ENCODE measurements around the gene STEAP3.
"Not testable (repeated sequence)": the region's sequence is repeated elsewhere in the genome, so short reads cannot be mapped to it uniquely, and the experiment has no call there.

Gene STEAP3

GRCh38 chr2:119264781-119265692, 41.4 kb downstream of the STEAP3 start:
- peak; percentile 35 to 79 (median 43) for DNase-seq

DNA sequence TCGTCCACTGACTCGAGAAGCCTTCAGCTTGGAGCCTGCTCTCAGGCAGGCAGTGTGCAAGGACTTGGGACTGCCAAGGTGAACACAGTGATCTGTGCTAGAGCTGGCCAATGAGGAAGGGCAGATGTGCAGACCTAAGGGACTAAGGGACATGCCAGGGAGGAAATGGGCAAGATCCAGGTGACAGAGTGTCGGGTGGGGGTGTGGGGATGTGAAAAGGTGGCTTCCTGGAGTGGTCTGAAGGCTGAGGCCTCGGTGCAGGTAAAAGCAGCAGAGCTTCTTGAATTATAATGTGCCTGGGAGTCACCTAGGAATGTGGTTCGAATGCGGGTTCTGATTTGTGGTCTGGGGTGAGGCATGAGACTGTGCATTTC, 42.0 kb downstream of the STEAP3 start:
- no peak for DNase-seq

- no peak for DNase-seq
Observed at GRCh38 chr2:119266091-119266589, 42.5 kb downstream of the STEAP3 start.

DNA sequence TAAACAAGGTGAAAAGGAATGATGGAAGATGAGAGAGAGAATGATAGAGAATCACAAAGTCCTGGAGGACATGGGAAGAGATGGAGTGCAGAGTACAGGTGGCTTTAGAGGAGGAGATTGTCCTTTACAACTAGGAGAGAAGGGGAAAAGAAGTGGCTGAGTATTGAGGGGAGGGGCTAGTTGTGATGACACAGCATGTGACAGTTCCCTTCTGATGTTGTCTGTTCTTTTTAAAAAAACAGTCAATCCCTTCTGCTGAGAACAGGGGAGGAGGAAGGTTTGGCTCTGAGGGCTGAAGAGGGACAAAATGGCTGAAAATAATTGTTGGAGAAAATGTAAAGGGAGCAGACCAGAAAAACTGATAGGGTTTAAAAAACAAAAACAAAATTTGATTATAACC, 44.0 kb downstream of the STEAP3 start:
- no peak for DNase-seq

GRCh38 chr2:119276864-119277263, 53.2 kb downstream of the STEAP3 start:
- DNase-seq = no peak

- not testable (repeated sequence) for DNase-seq
Observed at GRCh38 chr2:119278385-119278784, 54.8 kb downstream of the STEAP3 start.

- DNase-seq = no peak
Observed at GRCh38 chr2:119278946-119279345, 55.3 kb downstream of the STEAP3 start.

DNA sequence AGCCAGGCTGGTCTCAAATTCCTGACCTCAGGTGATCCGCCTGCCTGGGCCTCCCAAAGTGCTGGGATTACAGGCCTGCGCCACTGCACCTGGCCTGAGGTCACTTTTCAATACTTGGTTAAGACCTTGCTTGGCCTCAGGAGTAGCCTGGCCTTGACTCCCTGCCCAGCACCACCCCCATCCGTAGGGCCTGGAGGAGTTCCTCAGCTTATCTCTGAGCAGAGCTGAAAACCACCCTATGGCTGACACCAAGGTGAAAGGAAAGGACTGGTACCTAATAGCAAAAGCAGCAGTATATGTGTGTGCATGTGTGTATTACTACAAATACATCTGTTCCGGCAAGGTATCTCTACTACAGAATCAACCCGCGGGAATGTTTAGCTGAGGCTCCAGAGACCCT, 56.0 kb downstream of the STEAP3 start:
- DNase-seq = no peak

DNA sequence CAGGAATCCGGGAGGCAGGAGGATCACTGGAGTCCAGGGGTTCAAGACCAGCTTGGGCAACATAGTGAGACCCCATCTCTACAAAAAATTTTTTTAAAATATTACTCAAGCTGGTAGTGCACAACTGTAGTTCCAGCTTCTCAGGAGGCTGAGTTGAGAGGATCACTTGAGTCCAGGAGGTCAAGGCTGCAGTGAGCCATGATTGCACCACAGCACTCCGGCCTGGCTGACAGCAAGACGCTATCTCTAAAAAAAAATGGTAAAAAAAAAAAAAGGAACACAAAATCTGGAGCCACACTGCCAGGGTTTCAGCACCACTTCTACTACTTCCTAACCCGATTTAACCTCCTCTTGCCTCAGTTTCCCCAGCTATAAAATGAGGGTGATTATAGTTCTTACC, 57.0 kb downstream of the STEAP3 start:
- no peak for DNase-seq

DNA sequence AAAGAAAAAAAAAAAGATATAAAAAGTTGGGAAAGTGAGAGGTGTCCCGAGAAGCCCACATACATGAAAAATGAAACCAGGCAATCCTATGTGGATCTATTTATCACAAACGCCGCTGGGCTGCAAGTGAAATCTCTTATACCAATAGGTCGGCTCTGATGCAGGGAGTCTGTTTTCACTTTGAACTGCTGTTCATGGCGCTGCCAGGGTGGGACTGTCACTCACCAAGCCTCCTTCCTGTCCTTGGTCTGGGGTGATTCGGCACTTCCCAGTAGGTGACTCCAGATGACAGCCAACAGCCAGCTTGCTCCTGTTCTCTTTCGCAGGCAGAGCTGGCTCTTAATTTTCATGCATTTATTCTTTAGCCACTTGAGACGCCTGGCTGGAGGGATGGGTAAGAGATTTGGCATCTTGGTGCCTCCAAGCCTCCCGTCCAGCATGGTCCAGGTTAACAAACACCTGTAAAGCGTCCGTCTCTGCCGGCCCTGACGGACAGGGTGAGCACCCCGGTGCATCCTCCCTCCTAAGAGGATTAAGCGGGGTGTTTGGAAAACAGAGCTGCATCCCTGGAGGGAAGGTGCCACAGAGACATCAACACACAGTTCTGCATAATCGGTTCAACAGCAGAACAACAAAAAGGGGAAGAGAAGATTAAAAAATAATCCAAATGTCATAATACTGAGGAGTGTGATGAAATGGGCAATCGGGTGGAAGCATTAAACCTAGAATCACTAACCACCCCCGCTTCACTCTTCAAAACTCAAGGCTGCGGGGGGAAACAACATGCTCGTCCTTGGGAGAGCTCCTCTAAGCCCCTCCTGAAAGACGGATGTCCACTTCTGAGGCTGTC, 58.7 kb downstream of the STEAP3 start:
- DNase-seq = no peak

- no peak for DNase-seq
Observed at GRCh38 chr2:119282996-119283511, 59.4 kb downstream of the STEAP3 start.

- no peak for DNase-seq
Observed at GRCh38 chr2:119283873-119284331, 60.3 kb downstream of the STEAP3 start.

DNA sequence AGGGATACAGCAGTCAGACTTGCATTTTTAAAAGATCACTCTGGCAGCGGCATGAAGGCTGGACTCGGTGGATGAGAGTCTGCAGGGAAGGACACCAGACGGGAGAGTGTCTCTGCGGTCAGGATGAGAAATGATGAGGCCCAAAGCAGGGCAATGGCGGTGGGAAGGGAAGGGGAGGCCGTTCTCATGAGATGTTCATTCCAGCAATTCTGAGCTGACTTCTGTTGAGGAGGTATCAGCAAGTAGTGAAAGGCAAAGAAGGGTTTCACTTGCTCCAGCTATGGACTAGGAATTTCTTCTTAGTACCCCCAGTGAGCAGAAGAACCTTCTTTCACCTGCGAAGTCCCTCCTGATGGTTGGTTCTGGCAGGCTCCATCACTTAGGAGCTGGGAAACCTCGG, 63.0 kb downstream of the STEAP3 start:
- DNase-seq = no peak

DNA sequence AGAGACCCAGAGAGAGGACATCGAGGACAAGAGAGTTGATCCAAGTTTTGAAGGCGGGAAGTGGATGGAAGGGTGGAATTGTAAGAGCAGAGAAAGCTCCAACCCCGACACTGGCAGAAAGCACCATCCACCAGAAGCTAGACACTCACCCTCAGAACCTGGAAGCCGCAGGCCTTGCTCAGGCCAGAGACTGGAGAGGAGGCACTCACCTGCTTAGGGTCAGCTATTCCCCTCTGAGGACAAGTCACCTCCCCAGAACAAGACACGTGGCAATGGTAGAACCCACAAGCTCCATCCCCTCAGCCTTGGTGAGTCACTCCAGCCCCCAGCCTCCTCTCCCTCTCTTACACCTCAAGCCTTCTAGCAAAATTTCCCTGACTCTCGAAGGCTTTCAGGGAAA, 64.9 kb downstream of the STEAP3 start:
- no peak for DNase-seq

DNA sequence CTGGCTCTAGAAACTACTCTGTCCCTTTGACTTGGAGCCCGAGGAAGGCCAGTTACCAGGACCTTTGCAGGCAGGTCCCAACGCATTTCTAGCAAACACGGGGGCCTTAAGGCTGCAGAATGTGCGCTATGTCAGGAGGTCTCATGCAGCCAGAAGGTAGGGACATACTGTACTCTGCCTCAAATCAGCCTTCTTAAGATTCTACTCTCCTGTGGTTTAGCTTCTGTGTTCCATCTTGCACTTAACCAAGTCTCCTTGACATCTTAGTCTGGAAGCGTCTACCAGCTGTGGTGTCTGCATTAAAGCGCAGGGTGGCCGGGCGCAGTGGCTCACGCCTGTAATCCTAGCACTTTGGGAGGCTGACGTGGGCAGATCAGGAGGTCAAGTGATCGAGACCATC, 65.5 kb downstream of the STEAP3 start:
- no peak for DNase-seq

DNA sequence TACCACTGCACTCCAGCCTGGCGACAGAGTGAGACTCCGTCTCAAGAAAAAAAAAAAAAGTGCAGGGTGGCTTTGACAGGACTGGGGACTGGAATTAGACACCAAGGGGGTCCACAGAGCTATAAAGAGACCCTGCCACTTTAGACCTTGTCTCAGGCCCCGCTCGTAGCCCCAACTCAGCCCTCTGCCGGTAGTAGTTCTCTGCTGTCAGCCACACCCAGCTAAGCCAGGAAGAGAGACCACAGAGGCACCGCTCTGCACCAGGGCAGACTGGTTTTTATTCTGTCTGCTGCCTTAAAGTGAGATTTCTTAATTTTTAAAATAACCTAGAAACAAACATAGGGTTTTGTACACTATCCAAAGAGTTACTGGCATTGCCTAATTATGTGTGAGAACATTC, 66.0 kb downstream of the STEAP3 start:
- no peak for DNase-seq

GRCh38 chr2:119290859-119291587, 67.4 kb downstream of the STEAP3 start:
- peak; percentile 49 to 93 (median 78) for DNase-seq

GRCh38 chr2:119291588-119292167, 68.0 kb downstream of the STEAP3 start:
- peak in 2 of 3 experiments; percentile 22 to 63 for DNase-seq

DNA sequence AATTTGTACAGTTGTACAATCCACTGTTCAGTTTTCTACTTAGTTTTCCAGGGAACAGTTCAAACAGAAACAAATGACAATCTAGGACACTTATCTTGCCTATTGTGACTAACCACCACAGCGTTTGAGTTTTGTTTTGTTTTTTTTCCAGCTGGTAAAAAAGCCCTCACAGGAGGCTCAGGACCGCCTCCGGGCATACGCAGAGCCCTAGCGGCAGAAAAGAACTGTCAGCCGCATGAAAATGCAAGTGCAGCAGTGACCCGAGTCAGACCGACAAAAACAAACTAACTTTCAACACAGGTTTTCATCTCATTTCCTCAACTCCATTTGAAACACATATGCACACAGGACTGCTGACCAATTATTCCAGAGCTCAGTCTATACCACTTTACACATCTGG, 68.6 kb downstream of the STEAP3 start:
- DNase-seq = peak in 2 of 3 experiments; percentile 51 to 74

- DNase-seq = no peak
Observed at GRCh38 chr2:119293254-119293653, 69.6 kb downstream of the STEAP3 start.

- peak in 2 of 3 experiments; percentile 2 to 13 for DNase-seq
Observed at GRCh38 chr2:119293900-119294299, 70.3 kb downstream of the STEAP3 start.

DNA sequence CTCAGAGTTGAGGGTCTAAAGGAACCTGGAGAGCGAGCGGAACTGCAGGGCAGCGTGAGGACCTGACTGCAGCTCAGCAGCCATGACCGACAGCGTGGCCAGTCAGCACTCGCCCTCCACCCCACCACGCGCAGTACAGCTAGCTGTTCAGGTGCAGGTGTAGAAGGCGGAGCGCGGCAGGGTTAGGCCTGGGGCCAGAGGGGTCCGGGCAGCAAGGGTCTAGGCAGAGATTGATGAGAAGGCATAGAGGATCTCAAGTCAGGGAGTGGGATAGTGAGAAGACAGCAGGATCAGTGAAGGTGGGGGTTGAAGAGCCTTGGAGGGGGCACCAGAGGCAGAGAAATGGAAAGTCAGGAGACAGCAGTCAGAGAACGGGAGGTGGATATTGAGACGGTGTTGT, 71.0 kb downstream of the STEAP3 start:
- no peak for DNase-seq
